ENCODE measurements around the gene GPR143.

DNA sequence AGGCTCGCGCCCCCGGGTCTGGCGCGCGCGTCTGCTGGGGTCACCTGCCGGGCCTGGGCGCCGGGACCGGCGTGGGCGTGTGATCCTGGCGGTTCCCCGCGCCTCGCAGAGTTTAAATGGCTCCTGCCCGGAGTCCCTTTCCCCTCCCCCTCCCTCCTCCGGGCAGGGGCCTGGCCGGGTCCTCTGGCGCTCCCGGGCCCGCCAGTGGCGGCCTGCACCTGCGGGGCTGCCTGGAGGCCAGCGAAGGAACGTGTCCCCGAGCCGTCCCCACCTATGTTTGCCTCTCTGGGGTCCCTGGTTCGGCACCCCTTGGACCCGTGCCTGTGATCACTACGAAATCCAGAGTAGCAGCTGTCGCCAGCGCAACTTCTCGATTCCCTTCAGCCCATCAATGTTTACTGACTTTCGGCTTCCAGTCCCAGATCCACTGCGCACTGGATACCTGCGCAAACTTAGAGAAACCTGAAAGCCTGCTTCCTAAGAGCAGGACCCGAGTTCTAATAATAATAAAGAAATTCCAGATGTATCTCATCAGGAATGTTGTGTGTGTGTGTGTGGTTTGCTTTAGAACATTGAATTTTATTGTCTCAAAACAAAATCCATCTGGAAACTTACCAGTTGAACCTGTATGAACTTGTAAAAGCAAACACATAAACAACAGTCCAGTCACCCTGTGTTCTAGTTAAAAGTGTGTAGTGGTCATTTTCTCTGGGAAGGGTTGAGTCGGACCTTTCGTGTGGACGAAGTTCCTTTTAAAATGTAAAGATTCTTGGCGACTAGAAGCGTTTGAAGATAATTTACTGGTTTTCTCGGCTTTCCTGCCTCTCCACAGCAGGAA lies 21.4 kb upstream of the GPR143 start:
- TF ChIP-seq, protein P1, sequence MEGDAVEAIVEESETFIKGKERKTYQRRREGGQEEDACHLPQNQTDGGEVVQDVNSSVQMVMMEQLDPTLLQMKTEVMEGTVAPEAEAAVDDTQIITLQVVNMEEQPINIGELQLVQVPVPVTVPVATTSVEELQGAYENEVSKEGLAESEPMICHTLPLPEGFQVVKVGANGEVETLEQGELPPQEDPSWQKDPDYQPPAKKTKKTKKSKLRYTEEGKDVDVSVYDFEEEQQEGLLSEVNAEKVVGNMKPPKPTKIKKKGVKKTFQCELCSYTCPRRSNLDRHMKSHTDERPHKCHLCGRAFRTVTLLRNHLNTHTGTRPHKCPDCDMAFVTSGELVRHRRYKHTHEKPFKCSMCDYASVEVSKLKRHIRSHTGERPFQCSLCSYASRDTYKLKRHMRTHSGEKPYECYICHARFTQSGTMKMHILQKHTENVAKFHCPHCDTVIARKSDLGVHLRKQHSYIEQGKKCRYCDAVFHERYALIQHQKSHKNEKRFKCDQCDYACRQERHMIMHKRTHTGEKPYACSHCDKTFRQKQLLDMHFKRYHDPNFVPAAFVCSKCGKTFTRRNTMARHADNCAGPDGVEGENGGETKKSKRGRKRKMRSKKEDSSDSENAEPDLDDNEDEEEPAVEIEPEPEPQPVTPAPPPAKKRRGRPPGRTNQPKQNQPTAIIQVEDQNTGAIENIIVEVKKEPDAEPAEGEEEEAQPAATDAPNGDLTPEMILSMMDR (IDR thresholded peaks at IDR 0.05 in 2 of 3, conservative IDR thresholded peaks at IDR 0.05 in 1 of 3; ENCODE audit: insufficient read depth in 2 of 3, low read depth in 1 of 3, low read length in 3 of 3), result no peak
- no peak for TF ChIP-seq YY1 (IDR thresholded peaks at IDR 0.05; ENCODE audit: borderline replicate concordance in 1 of 3, control insufficient read depth in 1 of 3, extremely low read depth in 1 of 3, insufficient read depth in 3 of 3, insufficient read length in 1 of 3, insufficient replicate concordance in 2 of 3, low read depth in 1 of 3, low read length in 2 of 3)
- TF ChIP-seq EP300 (IDR thresholded peaks at IDR 0.05; ENCODE audit: low read length), result no peak
- no peak for TF ChIP-seq NFXL1 (CRISPR knock-in tag; IDR thresholded peaks at IDR 0.05)
- TF ChIP-seq ILK (tag; IDR thresholded peaks at IDR 0.05; ENCODE audit: borderline replicate concordance, low read depth), result no peak
- TF ChIP-seq KDM5B (IDR thresholded peaks at IDR 0.05; ENCODE audit: insufficient replicate concordance, low read depth, low read length), result no peak
- no peak for TF ChIP-seq POLR2A (conservative IDR thresholded peaks at IDR 0.05)
- TF ChIP-seq MAFK (IDR thresholded peaks at IDR 0.05; ENCODE audit: low read length), result no peak
- TF ChIP-seq, protein P2, sequence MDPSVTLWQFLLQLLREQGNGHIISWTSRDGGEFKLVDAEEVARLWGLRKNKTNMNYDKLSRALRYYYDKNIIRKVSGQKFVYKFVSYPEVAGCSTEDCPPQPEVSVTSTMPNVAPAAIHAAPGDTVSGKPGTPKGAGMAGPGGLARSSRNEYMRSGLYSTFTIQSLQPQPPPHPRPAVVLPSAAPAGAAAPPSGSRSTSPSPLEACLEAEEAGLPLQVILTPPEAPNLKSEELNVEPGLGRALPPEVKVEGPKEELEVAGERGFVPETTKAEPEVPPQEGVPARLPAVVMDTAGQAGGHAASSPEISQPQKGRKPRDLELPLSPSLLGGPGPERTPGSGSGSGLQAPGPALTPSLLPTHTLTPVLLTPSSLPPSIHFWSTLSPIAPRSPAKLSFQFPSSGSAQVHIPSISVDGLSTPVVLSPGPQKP (CRISPR knock-in tag; IDR thresholded peaks at IDR 0.05), result no peak
- TF ChIP-seq ZNF24 (IDR thresholded peaks at IDR 0.05), result no peak
- no peak for TF ChIP-seq EZH2 (IDR thresholded peaks at IDR 0.05; ENCODE audit: borderline replicate concordance, low read depth, low read length)
- TF ChIP-seq, protein P3, sequence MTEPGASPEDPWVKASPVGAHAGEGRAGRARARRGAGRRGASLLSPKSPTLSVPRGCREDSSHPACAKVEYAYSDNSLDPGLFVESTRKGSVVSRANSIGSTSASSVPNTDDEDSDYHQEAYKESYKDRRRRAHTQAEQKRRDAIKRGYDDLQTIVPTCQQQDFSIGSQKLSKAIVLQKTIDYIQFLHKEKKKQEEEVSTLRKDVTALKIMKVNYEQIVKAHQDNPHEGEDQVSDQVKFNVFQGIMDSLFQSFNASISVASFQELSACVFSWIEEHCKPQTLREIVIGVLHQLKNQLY (CRISPR knock-in tag; conservative IDR thresholded peaks at IDR 0.05), result no peak
- no peak for TF ChIP-seq RCOR1 (IDR thresholded peaks at IDR 0.05; ENCODE audit: borderline replicate concordance in 1 of 2, low read depth in 2 of 2, low read length in 2 of 2)
